CD4-positive, alpha-beta T cell (primary cell): ENCODE measurements around the gene DGUOK. TPM values are rescaled to one million over a fixed set of nuclear protein-coding genes. Genes with fewer than 3 reads are reported as not detected.
"Not testable (repeated sequence)": the region's sequence is repeated elsewhere in the genome, so short reads cannot be mapped to it uniquely, and the experiment has no call there.

Experiments used
- ATAC-seq: fragments of 200-7000 bp; cut with Tn5 transposase; one replicate; pipeline ENCODE4 v1.10.0; 2022; ENCODE audit warnings: mild to moderate bottlenecking; ENCODE audit not compliant: poor library complexity
- CTCF ChIA-PET: fragments of 350-600 bp; sonication (Branson Sonifier 250); formaldehyde crosslinking; loops from one replicate; lab custom pipeline; 2021; ENCODE audit warnings: antibody characterized with exemption, inconsistent platforms; lab: Charles Lee
- POLR2A ChIA-PET: fragments of 350-600 bp; sonication (Branson Sonifier 250); formaldehyde crosslinking; loops from one replicate; lab custom pipeline; 2021; ENCODE audit warnings: antibody characterized with exemption, inconsistent platforms; lab: Charles Lee
- DNase-seq, 14 experiments: peaks; one replicate each; pipeline ENCODE4 v3.0.0-alpha.2; 2013 to 2020; ENCODE audit warnings: mixed read lengths in 2 of 14
- H3K27ac ChIP-seq, 2 donors: one replicate each; pipeline versions ENCODE4 v1.5.1 to v1.7.0; 2013; ENCODE audit warnings: low read length in 2 of 2, low read depth in 1 of 2, mild to moderate bottlenecking in 1 of 2
- H3K27me3 ChIP-seq, 2 experiments: 1 replicate in 1 of 2; 2 replicates in 1 of 2; pipeline versions ENCODE4 v1.6.1 to v1.7.0; 2013; ENCODE audit warnings: low read length in 2 of 2, control low read depth in 1 of 2, mild to moderate bottlenecking in 1 of 2, moderate library complexity in 1 of 2; ENCODE audit not compliant: insufficient read depth in 2 of 2, control insufficient read depth in 1 of 2
- H3K36me3 ChIP-seq: one replicate; pipeline ENCODE4 v1.6.1; 2013; ENCODE audit warnings: low read length, control low read depth; ENCODE audit not compliant: insufficient read depth
- H3K4me1 ChIP-seq: one replicate; pipeline ENCODE4 v1.6.1; 2013; ENCODE audit warnings: low read length, control low read depth; ENCODE audit not compliant: insufficient read depth
- H3K4me3 ChIP-seq: one replicate; pipeline ENCODE4 v1.5.1; 2013; ENCODE audit warnings: mild to moderate bottlenecking, low read length, moderate library complexity
- H3K9me3 ChIP-seq, 2 experiments: 1 replicate in 1 of 2; 2 replicates in 1 of 2; pipeline versions ENCODE4 v1.6.1 to v1.7.0; 2013; ENCODE audit warnings: low read length in 2 of 2, mild to moderate bottlenecking in 2 of 2, control low read depth in 1 of 2, moderate library complexity in 1 of 2; ENCODE audit not compliant: control insufficient read depth in 1 of 2, insufficient read depth in 1 of 2
- H3K27ac Mint-ChIP-seq: one replicate; pipeline ENCODE4 v1.8.0; 2020; ENCODE audit warnings: mixed read lengths
- H3K27me3 Mint-ChIP-seq: one replicate; pipeline ENCODE4 v1.8.0; 2021; ENCODE audit warnings: mixed read lengths
- H3K36me3 Mint-ChIP-seq: one replicate; pipeline ENCODE4 v1.8.0; 2021; ENCODE audit warnings: low read depth, mixed read lengths
- H3K4me1 Mint-ChIP-seq: one replicate; pipeline ENCODE4 v1.8.0; 2021; ENCODE audit warnings: low read depth, mixed read lengths
- H3K4me3 Mint-ChIP-seq: one replicate; pipeline ENCODE4 v1.8.0; 2020; ENCODE audit warnings: mild to moderate bottlenecking, mixed read lengths
- H3K9me3 Mint-ChIP-seq: one replicate; pipeline ENCODE4 v1.8.0; 2020; ENCODE audit warnings: mixed read lengths
- CTCF ChIP-seq: fragments of 200-600 bp; IDR thresholded peaks from one replicate; pipeline ENCODE4 v1.8.0; 2022; ENCODE audit warnings: antibody characterized with exemption, mild to moderate bottlenecking
- intact Hi-C, 2 experiments: fragments of 100-400 bp; cut with DNase I in 1 of 2; cut with micrococcal nuclease in 1 of 2; formaldehyde crosslinking; loops; one replicate each; pipeline versions ENCODE4 v1.15.1 to v1.9.0; 2023 to 2025; cut with DNase I, micrococcal nuclease
- polyA plus RNA-seq, 2 donors: library from polyadenylated mRNA; unstranded; fragments of 120-200 nt; gene quantifications; one replicate each; pipeline ENCODE4 v1.2.1, GENCODE V29; 2013
- total RNA-seq, 174 experiments: library from RNA in 2 of 174; stranded (reverse) in 2 of 174; gene quantifications; one replicate each; pipeline ENCODE4 v1.2.3 and lab custom pipeline; 2021 to 2026

Gene DGUOK
- total RNA-seq, result 10 to 100 TPM; 30.5 to 32.0 TPM
- polyA plus RNA-seq (2013, experiment 1 of 2), result 63.9 TPM
- 60.0 TPM for polyA plus RNA-seq (2013, experiment 2 of 2)
- total RNA-seq (lab: John Stamatoyannopoulos, UW), result 21.5 to 50.3 (median 38.7) reads per million in 172 experiments

- Histone ChIP-seq H3K4me1 (peaks cover 45% of the 10 kb centered on the region), H3K4me3 (peak within 1 kb of the TSS; percentile 78), H3K9me3 (no peaks in the 10 kb centered on the region), H3K27ac (peak within 1 kb of the TSS; percentile 97), H3K27me3 (no peaks in the 10 kb centered on the region), H3K36me3 (peaks cover 7% of the 10 kb centered on the region)
- Mint-ChIP-seq H3K27ac (peak within 1 kb of the TSS; percentile 98), H3K4me3 (peak within 1 kb of the TSS; percentile 83), H3K27me3 (no peaks in the 10 kb centered on the region), H3K9me3 (no peaks in the 10 kb centered on the region), H3K4me1 (peaks cover 53% of the 10 kb centered on the region), H3K36me3 (peaks cover 34% of the 10 kb centered on the region)
- ChIA-PET CTCF (interaction anchor here (0.8 to 0.9 kb wide), 2 partner anchors 18 to 60 kb away, joined by 3 read pairs; no protein-coding TSS in a partner anchor), POLR2A (interaction anchor here (0.6 to 1.9 kb wide), 22 partner anchors 11 to 532 kb away, joined by 3 to 22 read pairs (median 6); partner anchors contain the start of genes MOB1A, STAMBP, TET3 and WBP1)
- intact Hi-C loops, result loop anchor here (1.0 to 10.0 kb wide), 9 partner anchors 13 to 191 kb away; partner anchors contain the start of genes STAMBP (in 1 of the 2) and TPRKB (in 1 of the 2)
- DNase-seq (peak; percentile 90 to 100 (median 94)), ATAC-seq (peak; percentile 97)
- no peak for TF ChIP-seq CTCF
Measured at GRCh38 chr2:73926493-73927327, at the start of gene DGUOK. Gene DGUOK (plus strand): TSS chr2:73926880. CDS start chr2:73926911, 31 bp downstream.

- no peak overlapping the region for H3K27ac Mint-ChIP-seq
- H3K4me1 ChIP-seq, result no peaks in the 10 kb centered on the region
- H3K4me1 Mint-ChIP-seq, result no peaks in the 10 kb centered on the region
- ChIA-PET POLR2A (no interaction called here), CTCF (no interaction called here)
- DNase-seq (peak in 2 of 14 experiments; percentile 10 to 18), ATAC-seq (no peak)
- peaks cover 8% of the 10 kb centered on the region for H3K36me3 Mint-ChIP-seq
- H3K27ac ChIP-seq, result no peak overlapping the region
- TF ChIP-seq CTCF, result no peak
- H3K36me3 ChIP-seq, result no peaks in the 10 kb centered on the region
- intact Hi-C loops, result no loop called here
- peaks cover 4% of the 10 kb centered on the region for H3K27me3 Mint-ChIP-seq
- no peak overlapping the region for H3K4me3 Mint-ChIP-seq
- H3K9me3 Mint-ChIP-seq, result no peaks in the 10 kb centered on the region
- no peaks in the 10 kb centered on the region for H3K27me3 ChIP-seq
- no peaks in the 10 kb centered on the region for H3K9me3 ChIP-seq
- H3K4me3 ChIP-seq, result no peak overlapping the region
Measured at GRCh38 chr2:73877071-73877802, 49.4 kb upstream of the DGUOK start.

DNA sequence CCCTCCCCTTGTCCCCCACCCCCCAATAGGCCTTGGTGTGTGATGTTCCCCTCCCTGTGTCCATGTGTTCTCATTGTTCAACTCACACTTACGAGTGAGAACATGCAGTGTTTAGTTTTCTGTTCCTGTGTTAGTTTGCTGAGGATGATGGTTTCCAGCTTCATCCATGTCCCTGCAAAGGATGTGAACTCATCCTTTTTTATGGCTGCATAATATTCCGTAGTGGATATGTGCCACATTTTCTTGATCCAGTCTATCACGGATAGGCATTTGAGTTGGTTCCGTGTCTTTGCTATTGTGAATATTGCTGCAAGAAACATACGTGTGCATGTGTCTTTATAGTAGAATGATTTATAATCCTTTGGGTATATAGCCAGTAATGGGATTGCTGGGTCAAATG, 48.7 kb upstream of the DGUOK start:
- H3K27me3 Mint-ChIP-seq, POLR2A ChIA-PET: not testable (repeated sequence)

More for the DNA sequence above, 48.7 kb upstream of the DGUOK start:
- H3K27ac ChIP-seq, H3K4me3 ChIP-seq, H3K27me3 ChIP-seq, DNase-seq, H3K4me1 Mint-ChIP-seq, intact Hi-C loops, H3K9me3 ChIP-seq, H3K36me3 ChIP-seq, H3K4me1 ChIP-seq, ATAC-seq, H3K36me3 Mint-ChIP-seq, H3K4me3 Mint-ChIP-seq, H3K9me3 Mint-ChIP-seq, CTCF ChIA-PET, H3K27ac Mint-ChIP-seq: not testable (repeated sequence)
